T-helper 22 cell (primary cell): ENCODE measurements around the gene LSAMP.

Experiments used
- DNase-seq: peaks from one replicate; pipeline ENCODE4 v3.0.0-alpha.2; 2020; ENCODE audit warnings: low read depth

The LSAMP gene

DNA sequence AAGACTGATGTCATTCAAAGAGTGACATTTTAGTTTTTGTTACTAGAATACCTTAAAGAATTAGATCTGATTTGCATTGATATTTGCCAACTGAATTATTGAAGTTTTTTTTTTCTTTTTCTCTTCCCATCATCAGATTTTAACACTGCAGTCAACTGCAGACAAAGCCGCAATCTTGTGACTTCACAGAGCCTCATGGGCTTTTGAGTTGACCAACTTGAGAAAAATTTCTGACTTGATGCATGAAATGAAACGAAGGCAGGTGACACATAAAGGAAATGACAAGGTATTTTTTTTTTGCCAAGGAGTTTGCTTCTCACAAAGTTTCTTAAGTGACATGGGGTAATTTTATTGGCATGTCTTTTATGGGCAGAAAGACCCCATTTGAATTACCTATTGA is 438.3 kb downstream of the LSAMP start:
- no peak for DNase-seq

DNA sequence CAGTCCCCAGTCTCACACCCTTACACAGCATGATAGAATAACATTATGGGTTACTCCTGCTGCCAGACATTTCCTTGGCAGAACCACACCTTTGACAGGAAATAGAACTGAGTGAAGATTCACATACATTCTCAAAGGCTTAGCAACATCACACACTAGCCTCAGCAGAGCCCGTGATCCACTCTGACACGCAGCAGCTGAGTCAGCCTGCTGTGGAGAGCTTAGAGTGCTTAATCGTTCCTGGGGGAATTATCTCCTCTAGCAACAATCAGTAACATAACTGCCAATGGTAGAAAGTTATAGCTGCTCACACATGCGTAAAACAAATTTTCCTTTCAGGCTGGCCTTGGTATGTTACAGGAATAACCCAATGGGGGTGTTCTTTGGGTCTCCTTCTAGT is 439.9 kb downstream of the LSAMP start:
- no peak for DNase-seq

DNA sequence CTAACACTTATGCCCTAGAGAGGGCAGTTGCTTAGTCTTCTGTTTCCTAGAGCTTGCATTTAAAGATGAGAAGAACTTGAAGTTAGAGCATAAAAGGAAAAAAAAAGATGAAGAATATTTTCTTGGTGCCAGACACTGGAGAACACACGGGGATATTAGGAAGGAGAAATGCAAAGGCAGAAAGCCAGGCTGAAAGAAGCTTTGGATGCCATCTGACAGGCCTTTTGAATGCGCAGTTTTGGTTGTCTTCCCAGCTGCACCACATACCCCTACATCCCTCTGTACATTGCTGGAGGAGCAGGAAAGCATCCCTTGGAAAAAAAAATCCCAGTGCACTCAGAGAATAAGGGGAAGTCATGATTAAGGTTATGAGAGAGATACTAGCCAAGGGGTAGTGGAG is 443.1 kb downstream of the LSAMP start:
- DNase-seq, result no peak

DNA sequence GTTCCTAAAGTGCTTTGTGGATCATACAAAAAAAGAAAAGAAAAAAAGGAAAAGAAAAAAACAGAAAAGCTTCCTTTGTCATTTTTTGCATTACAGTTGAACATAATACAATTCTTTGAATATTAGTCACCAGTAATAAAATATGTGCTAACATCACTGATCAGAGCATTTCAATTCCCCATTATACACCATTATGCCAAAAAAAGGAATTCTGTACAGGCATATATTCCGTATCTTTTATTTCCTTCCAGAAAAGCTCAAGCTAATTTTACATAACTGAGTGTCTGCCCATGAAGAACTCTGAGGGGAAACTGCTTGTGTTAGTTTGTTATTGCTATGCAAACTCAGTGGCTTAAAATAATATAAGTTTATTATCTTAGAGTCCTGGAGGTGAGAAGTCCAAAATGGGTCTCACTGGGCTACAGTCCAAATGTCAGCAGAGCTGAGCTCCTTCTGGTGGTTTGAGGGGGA is 444.1 kb downstream of the LSAMP start:
- DNase-seq, result no peak

DNA sequence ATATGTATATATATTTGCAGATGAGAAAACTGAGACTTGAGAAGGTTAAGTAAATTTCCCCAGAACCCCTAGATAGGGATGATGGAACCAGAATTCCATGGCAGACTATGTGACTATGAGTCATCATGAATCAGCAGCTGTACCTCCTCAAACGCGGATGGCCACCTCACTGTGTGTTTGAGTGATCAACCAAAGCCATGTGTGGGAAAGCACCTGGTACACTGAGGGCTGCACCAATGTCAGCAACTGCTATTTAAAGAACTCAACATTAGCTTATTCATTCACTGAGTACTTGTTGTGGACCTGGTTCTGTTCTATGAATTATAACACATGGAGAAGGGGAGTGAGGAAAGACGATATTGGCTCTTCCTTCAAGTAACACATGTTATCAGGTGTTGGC is 445.0 kb downstream of the LSAMP start:
- DNase-seq, result no peak

DNA sequence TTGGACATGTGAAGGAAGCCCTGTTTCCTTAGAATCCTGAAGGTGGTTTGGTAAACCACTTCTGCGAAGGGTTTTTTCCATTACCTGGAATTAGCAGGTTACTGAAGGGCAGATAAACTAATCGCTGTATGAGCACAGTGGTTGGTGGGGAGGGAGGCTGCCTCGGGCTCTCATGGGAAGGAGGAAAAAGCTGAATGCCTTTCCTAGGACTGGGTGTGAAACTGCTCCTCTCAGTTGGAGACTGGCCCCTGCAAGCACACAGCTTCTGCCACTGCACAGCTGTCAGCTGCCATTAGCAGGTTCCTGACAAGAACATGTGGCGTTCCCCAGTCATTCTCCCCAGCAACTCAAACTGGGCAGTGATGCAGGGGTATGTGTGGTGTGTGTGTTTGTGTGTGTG is 445.7 kb downstream of the LSAMP start:
- no peak for DNase-seq

DNA sequence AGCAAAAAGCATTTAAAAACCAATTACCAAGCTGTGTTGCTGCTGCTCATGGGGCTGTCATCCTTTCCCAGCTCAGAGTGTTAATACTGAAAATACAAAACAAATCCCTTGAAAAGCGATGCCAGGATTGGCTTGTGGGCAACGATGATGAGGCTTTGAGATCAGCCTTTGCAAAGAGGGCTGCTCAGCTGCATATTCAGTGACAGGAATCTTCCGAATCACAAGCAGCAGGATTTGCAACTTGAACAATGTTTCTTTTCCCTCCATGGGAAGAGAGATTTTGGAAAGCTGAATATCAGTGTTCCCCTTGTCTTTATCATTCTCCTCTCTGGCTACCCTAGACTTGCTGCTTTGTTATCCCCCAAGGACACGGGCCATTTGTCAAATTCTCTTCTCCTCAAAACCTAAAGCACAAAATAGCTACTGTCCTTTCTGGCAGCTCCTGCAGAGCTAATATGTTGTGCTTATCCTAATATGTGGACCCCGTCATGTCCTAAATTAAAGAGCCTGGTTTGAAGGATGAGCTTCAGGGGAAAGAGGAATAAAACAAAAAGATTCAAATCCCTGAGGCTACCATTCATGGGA is 446.2 kb downstream of the LSAMP start:
- DNase-seq, result no peak

DNA sequence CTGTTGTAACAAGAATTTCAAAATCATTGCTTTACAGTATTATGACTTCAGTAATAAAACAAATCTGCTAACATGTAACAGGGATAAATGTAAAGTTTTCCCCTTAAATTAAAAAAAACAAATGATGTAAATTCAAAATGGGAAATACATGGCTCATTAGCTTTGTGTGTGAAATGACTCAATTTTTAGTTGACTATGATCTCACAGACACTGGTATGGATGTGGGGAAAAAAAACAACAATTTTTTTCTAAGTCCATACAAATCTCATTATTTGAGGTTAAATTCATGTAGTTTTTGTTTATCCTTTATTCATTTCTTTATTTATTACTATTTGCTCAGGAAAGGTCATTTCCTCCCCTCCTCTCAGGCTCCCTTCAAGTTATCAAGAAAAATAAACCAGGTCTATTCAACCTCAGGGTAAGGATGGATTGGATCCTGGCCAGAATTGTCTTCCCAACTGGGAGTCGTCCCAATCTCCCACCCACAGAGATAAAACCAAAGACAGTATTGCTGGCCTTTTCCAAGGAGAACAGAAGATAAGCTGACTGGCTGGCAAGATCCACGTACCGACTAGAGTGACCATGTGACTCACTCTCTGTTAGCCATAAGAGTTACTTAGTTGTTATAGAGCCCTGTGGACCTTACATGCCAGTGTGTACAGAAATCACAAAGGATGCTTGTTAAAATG is 448.7 kb downstream of the LSAMP start:
- DNase-seq, result no peak

DNA sequence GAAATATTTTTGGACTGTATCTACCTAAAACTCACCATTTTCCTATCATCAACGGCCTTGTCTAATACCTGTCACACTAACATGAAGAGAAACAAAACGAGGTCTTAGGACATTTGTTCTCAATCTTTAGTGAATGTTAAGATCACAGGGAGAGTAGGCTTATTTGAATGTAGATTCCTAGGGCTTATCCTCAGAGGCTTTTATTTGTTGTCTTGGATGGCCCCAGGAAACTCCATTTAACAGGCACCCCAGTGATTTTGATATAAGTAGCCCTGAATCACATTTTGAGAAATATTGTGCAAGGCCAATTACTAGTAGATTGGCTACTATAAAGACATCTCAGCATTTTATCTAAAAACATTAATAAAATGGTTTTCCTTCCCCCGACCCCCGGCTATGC is 454.6 kb downstream of the LSAMP start:
- no peak for DNase-seq

DNA sequence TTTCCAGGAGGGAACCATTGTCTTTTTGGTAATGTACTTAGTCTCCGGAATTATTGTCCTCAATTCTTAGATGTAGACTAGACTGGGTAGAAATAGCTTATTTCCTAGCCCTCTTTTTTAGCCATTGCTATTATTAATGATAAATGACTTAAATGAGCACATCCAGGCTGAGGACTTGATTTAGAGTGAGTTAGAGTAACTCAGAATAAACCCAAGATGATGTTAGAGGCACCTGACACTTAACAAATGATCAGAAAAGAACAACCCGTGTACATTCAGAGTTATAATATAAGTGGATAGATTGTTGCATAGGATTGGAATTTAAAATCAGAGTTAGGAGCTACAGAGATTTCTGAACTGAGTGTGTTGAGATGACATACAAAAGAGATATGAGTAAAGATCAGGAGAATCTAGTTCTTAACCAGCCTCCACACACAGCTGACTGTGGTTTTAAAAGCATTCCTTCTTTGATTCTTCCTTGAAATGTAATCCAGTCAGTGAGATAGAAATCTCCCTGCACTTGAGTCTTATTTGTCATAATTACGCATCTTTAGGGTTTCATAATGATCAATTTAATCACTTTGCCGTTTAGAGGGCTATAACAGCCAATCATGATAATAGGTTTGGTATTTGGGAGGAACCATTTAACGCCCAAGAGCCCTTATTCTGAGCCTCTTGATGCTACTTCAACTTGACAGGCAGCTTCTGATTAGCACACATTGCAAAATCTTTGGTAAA is 455.4 kb downstream of the LSAMP start:
- DNase-seq, result no peak

DNA sequence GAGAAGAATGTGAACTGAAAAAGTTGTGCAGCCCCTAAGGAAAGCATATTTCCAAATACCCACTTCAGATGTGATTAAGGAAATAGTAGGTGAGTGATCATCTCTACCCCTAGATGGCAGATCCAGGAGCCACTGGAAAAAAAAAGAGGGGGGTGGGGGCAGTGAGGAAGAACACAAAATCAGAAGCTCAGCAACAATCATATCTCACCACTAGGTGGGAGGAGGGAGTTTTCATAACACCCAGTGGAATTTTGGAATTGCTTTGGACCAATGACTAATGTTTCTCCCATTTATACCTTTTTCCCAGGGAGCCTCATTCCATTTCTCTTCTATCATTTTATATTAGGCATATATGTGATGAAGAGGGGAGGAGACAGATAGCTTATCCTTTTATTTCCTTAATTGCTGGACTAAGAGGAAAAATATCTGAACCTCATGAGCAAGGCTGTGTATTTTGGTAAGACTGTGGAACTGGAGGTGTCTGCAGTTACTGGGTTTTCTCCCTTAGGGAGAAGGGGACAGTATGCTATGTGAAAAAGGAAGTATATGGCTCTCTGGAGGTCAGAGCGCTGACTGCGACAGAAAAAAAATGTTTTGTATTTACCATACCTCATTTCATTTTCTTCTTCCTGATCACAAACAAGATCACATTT is 458.6 kb downstream of the LSAMP start:
- no peak for DNase-seq

DNA sequence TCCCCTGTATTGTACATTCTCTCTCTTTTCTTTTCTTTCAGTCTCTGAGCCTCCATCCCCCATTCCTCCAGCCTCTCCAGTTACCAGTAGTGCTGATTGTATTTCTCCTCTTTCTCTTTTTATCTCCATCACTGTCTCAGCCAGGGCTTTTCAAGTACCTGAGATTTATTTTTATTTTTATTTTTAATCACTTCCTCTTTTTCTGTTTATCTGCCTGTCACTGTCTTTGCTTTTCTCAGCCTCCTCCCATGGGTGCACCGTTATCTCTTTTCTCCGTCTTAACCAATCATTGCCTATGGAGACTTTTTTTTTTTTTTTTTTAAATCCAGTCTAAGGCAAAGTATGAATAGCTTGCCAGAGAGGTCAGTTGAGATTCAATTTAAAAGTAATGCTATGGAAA is 462.7 kb downstream of the LSAMP start:
- no peak for DNase-seq

DNA sequence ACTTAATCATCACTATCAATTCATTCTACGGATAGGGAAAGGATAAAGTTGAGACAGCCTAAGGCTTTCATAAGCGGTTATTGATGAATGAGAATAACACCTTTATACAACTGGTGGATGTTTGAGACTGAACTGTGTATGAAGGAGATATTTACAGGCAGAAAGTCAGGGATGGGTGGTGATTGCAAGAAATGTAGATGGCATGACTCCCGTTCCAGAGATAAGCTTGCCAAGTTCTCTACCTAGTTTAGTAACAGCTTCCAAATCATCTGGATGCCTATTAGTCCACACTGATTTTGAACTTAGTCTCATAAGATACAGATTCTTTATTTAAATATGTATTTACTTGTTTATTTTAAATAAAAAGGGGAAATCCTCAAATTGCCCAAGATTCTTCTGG is 463.2 kb downstream of the LSAMP start:
- DNase-seq, result no peak

DNA sequence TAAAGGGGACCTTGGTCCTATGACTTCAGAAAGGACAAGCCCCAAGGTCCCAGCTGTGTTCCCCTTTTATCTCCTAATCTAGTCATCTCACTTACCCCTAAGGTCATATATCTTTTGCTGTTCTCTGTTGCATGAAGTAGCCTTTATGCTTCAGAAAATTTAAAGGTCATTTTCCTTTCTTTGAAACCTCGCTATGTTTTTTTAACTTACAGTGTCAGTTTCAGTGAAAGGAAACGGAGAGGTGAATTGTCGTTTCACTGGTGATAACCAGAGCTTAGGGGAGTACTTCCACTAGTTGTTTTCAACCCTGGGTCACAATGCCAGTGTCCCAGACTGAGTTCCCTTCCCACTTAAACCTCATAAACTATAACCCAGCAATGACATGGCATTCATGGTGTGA is 464.6 kb downstream of the LSAMP start:
- DNase-seq, result no peak

DNA sequence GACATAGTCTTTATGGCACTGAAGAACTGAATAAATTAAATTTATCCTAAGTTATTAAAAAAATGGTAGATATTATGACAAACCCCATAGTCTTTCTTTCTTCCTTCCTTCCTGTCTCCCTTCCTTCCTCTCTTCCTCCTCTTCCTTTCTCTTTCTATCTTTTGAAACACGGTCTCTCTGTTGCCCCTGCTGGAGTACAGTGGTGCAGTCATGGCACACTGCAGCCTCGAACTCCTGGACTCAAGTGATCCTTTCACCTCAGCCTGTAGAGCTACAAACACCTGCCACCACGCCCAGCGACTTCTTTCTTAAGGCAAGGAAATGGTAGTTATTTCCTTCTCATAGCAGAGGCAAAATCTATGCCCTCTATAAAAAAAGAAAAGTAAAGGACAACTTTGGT is 467.4 kb downstream of the LSAMP start:
- DNase-seq, result no peak

DNA sequence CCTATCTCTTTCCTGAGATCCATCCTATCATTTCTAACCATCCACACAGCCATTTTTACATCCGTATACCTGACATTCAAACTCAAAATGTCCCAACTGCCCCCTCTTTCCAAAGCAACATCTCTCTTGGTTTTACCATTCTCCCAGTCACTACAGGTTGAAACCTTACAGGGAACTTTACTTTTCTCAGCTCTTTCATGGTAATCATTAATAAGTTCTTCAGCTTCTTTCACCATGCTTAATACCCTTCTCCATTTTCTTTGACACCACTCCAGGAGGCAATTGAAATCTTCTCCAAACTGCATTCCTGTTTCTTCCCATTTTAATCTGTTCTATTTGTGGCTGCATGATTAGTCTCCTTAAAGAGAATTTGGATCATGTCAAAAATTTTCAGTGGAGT is 469.5 kb downstream of the LSAMP start:
- no peak for DNase-seq

DNA sequence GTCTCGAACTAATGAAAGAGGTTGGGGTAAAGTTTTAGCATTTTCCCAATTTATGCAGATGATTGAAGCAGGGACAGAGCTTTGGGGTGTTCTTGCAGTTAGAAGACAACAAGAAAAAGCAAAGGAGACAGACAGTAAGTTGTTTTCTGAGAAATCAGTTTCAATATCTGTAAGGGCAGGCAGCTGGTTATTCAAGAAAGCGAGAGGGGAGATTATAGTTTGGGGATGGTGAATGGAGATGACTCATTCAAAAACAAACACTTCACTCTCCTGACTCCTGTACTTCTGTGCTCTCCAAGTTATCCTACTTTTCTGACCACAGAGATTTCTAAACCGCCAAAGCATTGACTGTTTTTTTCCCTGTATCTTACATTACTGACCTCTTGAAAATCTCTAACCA is 469.9 kb downstream of the LSAMP start:
- no peak for DNase-seq

DNA sequence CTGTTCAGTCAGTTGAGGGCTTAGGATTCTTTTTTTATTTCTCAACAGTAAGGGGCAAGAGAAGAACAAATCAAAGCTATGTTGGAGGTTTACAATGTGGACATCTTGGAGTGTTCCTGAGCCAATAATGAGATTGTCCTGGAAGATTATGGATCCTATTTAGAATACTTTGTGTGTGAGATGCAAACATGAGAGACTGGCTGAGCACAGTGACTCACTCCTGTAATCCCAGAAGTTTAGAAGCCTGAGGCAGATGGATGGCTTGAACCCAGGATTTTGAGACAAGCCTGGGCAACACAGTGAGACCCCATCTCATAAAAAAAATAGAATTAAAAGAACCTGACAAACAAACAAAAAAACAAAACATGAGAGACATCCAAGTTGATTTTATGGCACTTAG is 470.3 kb downstream of the LSAMP start:
- no peak for DNase-seq

DNA sequence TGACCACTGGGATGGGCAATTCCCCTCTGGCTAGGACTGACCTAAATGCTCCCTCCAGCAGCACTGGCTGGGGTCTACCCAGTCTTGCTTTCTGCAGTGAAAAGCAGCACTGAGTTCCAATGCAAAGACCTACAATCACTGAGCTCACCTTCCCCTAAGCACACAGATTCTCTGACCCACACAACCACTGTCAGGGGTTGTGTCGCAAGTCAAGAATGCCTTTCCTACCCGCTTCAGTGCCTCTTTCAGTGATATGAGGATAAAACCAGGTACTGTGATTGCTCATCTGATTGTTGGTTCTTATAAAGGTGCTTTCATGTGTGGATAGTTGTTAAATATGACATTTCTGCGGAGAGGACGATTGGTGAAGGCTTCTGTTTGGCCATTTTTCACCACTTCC is 476.4 kb downstream of the LSAMP start:
- DNase-seq, result no peak

DNA sequence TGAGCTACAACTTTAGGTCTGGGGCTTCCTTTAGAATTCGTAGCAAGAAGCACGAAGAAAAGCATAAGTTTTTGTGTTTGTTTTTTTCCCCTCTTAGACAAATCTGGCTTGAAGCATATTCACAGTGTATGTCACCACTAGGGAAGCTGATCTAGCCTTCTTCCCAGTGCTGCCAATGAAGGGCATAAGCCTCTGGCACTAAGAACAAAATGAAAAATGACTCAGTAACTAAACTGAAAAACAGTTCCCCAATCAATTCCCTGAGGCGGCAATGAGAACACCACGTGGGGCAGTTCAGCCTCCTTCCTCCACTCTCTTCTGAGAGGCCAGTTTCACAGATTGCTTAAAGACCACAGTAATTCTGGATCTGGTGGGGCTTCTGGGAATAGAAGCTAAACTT is 483.9 kb downstream of the LSAMP start:
- no peak for DNase-seq

DNA sequence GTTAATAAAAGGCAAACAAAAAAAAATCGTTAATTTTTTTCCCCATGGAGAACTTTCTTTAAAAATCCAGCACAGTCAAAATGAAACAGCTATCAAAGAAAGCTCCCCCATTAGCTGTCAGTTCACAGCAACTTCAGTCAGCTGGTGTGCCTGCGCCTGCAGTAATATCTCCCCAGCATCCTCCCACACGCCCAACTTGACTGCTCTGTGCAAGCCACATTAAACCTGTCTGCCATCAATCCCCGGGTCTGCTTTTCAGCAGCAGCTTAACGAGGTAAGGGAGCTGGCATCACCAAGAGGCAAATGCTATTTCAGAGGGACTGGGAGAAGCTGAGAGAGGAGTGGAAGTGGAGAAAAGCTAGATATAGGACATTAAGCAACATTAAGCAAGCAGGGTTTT is 484.5 kb downstream of the LSAMP start:
- DNase-seq, result no peak

DNA sequence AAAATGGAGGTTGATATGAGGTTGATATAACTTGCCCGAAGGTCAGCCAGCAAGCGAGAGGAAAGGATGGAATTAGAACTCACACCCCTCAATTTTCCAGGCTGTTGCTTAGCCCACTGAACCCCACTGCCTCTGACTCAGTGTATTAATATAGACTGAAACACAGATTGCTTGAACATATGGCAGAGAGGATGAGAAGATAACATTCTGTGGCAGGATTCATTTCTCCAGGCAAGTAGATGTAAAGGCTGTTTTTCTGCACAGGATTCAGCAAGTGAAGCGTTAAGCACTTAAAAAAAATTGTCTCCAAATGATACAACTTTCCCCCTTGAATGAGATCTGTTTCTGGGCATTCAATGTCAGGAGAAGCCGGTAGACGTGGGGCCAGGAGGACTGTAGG is 486.8 kb downstream of the LSAMP start:
- no peak for DNase-seq

DNA sequence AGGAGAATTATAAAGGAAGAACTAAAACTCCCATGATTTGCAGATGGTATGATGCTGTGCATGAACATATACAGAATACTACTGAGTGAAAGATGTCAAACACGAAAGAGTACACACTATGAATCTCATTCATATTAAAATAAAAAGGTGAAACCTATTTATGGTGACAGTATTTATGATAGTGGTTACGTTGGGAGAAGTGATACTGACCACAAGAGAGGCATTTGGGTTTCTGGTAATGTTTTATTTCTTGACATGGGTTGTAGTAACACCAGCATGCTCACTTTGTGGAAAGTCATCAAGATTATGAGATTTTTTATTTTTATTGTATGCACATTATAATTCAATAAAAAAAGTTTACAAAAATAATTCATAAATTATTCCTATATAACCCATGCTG is 498.0 kb downstream of the LSAMP start:
- DNase-seq, result no peak
